MM.1S (cell line): ENCODE data around the gene SLIT3.

ENCODE experiments used
- CTCF ChIP-seq: fragments of 300-600 bp; sonication (generic); IDR thresholded peaks from 2 replicates; pipeline ENCODE4 v1.5.1; 2016; ENCODE audit warnings: antibody characterized with exemption, low read length, mixed read lengths
- EZH2 ChIP-seq: fragments of 300-600 bp; sonication (generic); optimal IDR thresholded peaks from 2 replicates; pipeline ENCODE3; 2017; ENCODE audit warnings: low read depth, mild to moderate bottlenecking, antibody characterized with exemption, low read length, mixed read lengths

DNA sequence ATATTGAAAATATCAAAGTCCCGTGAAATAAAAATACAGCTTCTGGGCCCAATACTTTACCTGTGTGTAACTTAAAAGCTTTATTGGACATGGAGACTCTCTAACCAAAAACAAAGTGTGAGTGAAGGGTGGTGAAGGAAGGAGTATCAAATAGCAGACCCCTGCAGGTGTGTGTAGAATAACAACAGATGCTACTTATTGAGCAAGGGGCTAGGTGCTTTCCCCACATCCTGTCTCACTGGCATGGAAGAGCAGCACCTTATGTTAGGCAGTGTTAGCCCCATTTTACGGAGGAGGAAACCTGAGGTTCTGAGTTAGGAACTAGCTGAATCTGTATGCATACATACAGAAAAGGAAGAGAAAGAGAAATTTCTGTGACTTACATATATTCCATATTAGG is 21.8 kb downstream of the SLIT3 start:
- TF ChIP-seq CTCF = no peak
- no peak for TF ChIP-seq EZH2
